HepG2 (cell line): Measurements from ENCODE around the gene NT5DC1.

ENCODE experiments used
- ESRRA ChIP-seq: sonication (generic); formaldehyde crosslinking; IDR thresholded peaks from 2 replicates; pipeline ENCODE4 v1.5.1; 2020; ENCODE audit warnings: mild to moderate bottlenecking, low read depth, missing genetic modification reagents
- MAZ ChIP-seq, 2 experiments: sonication (generic) in 1 of 2; formaldehyde crosslinking in 1 of 2; IDR thresholded peaks; 2 replicates each; pipeline versions ENCODE4 v1.5.0 to v1.6.1; 2012 to 2020; ENCODE audit warnings: low read depth in 2 of 2, mild to moderate bottlenecking in 2 of 2, borderline replicate concordance in 1 of 2, improper control_type of control experiment in 1 of 2, low read length in 1 of 2, missing genetic modification reagents in 1 of 2, moderate library complexity in 1 of 2
- NFIC ChIP-seq: IDR thresholded peaks from 2 replicates; pipeline ENCODE4 v1.6.1; 2012; ENCODE audit warnings: mild to moderate bottlenecking, low read length, inconsistent platforms
- NR3C1 ChIP-seq: sonication (generic); formaldehyde crosslinking; IDR thresholded peaks from 2 replicates; pipeline ENCODE4 v1.4.0; 2020; ENCODE audit warnings: missing genetic modification reagents
- TCF7 ChIP-seq: sonication (generic); IDR thresholded peaks from 2 replicates; pipeline ENCODE4 v1.6.1; 2016; ENCODE audit warnings: antibody characterized with exemption, low read depth
- ZNF460 ChIP-seq: sonication (generic); formaldehyde crosslinking; IDR thresholded peaks from 2 replicates; pipeline ENCODE4 v1.5.1; 2020; ENCODE audit warnings: missing genetic modification reagents, mild to moderate bottlenecking, borderline replicate concordance
- TF ChIP-seq, protein P1 (sequence below), 2 experiments: sonication (generic) in 1 of 2; formaldehyde crosslinking in 1 of 2; IDR thresholded peaks; 2 replicates each; pipeline versions ENCODE4 v1.5.1 to v1.6.1; 2011 to 2020; ENCODE audit warnings: borderline replicate concordance in 1 of 2, low read depth in 1 of 2, low read length in 1 of 2, mild to moderate bottlenecking in 1 of 2, missing genetic modification reagents in 1 of 2, moderate library complexity in 1 of 2
- TF ChIP-seq, protein P2 (sequence below), 2 experiments: IDR thresholded peaks; 2 replicates each; pipeline ENCODE4 v1.6.1; 2011 to 2012; ENCODE audit warnings: low read length in 2 of 2, borderline replicate concordance in 1 of 2, low read depth in 1 of 2, mild to moderate bottlenecking in 1 of 2, moderate library complexity in 1 of 2
- TF ChIP-seq, protein P3 (sequence below): sonication (generic); formaldehyde crosslinking; IDR thresholded peaks from 2 replicates; pipeline ENCODE4 v1.4.0; 2020; ENCODE audit warnings: missing genetic modification reagents, mild to moderate bottlenecking, borderline replicate concordance
- TF ChIP-seq, protein P4 (sequence below): IDR thresholded peaks from 2 replicates; pipeline ENCODE4 v1.6.1; 2012; ENCODE audit warnings: inconsistent platforms

DNA sequence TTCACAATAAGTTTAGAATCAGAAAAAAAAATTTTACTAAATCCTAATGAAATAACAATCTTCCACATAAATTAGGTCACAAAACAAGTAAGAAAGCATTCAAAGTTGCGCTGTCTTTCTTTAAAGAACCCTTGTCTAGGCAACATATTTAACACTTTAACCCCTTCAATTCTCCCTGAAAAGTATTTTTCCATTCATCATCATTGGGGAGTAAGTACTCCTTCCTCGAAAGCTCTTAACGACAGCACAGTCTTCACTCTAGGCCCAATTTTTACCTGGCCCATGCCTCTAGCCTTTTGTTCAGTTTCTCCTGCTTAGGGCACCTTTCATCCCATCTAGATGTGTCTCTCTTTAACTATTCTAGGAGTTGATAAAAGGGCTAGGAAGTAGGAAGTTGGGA is 176.5 kb downstream of the NT5DC1 start:
- TF ChIP-seq, protein P1, sequence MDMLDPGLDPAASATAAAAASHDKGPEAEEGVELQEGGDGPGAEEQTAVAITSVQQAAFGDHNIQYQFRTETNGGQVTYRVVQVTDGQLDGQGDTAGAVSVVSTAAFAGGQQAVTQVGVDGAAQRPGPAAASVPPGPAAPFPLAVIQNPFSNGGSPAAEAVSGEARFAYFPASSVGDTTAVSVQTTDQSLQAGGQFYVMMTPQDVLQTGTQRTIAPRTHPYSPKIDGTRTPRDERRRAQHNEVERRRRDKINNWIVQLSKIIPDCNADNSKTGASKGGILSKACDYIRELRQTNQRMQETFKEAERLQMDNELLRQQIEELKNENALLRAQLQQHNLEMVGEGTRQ (IDR thresholded peaks at IDR 0.05; ENCODE audit: low read depth, low read length) = no peak
- TF ChIP-seq, protein P1 (CRISPR knock-in tag; IDR thresholded peaks at IDR 0.05; ENCODE audit: borderline replicate concordance) = no peak
- TF ChIP-seq TCF7 = no peak
- TF ChIP-seq NFIC = no peak
- TF ChIP-seq, protein P2, sequence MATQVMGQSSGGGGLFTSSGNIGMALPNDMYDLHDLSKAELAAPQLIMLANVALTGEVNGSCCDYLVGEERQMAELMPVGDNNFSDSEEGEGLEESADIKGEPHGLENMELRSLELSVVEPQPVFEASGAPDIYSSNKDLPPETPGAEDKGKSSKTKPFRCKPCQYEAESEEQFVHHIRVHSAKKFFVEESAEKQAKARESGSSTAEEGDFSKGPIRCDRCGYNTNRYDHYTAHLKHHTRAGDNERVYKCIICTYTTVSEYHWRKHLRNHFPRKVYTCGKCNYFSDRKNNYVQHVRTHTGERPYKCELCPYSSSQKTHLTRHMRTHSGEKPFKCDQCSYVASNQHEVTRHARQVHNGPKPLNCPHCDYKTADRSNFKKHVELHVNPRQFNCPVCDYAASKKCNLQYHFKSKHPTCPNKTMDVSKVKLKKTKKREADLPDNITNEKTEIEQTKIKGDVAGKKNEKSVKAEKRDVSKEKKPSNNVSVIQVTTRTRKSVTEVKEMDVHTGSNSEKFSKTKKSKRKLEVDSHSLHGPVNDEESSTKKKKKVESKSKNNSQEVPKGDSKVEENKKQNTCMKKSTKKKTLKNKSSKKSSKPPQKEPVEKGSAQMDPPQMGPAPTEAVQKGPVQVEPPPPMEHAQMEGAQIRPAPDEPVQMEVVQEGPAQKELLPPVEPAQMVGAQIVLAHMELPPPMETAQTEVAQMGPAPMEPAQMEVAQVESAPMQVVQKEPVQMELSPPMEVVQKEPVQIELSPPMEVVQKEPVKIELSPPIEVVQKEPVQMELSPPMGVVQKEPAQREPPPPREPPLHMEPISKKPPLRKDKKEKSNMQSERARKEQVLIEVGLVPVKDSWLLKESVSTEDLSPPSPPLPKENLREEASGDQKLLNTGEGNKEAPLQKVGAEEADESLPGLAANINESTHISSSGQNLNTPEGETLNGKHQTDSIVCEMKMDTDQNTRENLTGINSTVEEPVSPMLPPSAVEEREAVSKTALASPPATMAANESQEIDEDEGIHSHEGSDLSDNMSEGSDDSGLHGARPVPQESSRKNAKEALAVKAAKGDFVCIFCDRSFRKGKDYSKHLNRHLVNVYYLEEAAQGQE (IDR thresholded peaks at IDR 0.05; ENCODE audit: borderline replicate concordance in 1 of 2, low read depth in 1 of 2, low read length in 2 of 2) = no peak
- no peak for TF ChIP-seq MAZ (IDR thresholded peaks at IDR 0.05; ENCODE audit: borderline replicate concordance, low read depth, low read length)
- TF ChIP-seq MAZ (CRISPR knock-in tag; IDR thresholded peaks at IDR 0.05; ENCODE audit: low read depth) = no peak
- TF ChIP-seq, protein P3, sequence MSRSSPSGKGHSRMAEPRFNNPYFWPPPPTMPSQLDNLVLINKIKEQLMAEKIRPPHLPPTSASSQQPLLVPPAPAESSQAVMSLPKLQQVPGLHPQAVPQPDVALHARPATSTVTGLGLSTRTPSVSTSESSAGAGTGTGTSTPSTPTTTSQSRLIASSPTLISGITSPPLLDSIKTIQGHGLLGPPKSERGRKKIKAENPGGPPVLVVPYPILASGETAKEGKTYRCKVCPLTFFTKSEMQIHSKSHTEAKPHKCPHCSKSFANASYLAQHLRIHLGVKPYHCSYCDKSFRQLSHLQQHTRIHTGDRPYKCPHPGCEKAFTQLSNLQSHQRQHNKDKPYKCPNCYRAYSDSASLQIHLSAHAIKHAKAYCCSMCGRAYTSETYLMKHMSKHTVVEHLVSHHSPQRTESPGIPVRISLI = no peak
- TF ChIP-seq ESRRA (CRISPR knock-in tag) = no peak
- TF ChIP-seq, protein P4, sequence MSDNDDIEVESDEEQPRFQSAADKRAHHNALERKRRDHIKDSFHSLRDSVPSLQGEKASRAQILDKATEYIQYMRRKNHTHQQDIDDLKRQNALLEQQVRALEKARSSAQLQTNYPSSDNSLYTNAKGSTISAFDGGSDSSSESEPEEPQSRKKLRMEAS = no peak
- no peak for TF ChIP-seq NR3C1 (CRISPR knock-in tag)
- no peak for TF ChIP-seq ZNF460 (CRISPR knock-in tag)
